Keratinocyte (primary cell): Measurements from ENCODE around the gene KCTD13. TPM values are rescaled to one million over a fixed set of nuclear protein-coding genes. Genes with fewer than 3 reads are reported as not detected.
"Not testable (repeated sequence)": the region's sequence is repeated elsewhere in the genome, so short reads cannot be mapped to it uniquely, and the experiment has no call there.

ENCODE experiments used
- DNase-seq: peaks from one replicate; pipeline ENCODE4 v3.0.0-alpha.2; 2011; ENCODE audit warnings: low read depth, missing footprints, low spot score
- FAIRE-seq: peaks from 2 replicates; lab custom pipeline; 2011; peaks lifted over from hg19 to GRCh38; lab: Jason Lieb, UNC
- H2AFZ ChIP-seq: 2 replicates; pipeline ENCODE4 v1.6.0; 2012; ENCODE audit warnings: low read length, control low read depth, inconsistent platforms; ENCODE audit not compliant: control insufficient read depth
- H3K27ac ChIP-seq: 2 replicates; pipeline ENCODE4 v1.5.1; 2011; ENCODE audit warnings: low read length; ENCODE audit not compliant: control insufficient read depth, insufficient read depth
- H3K27me3 ChIP-seq: 3 replicates; pipeline ENCODE4 v1.6.0; 2011; ENCODE audit warnings: low read length; ENCODE audit not compliant: control insufficient read depth, insufficient read depth; ENCODE audit errors: extremely low read depth
- H3K36me3 ChIP-seq, 2 experiments: 2 replicates in 1 of 2; 3 replicates in 1 of 2; pipeline ENCODE4 v1.5.1; 2011; ENCODE audit warnings: low read length in 2 of 2, mild to moderate bottlenecking in 1 of 2; ENCODE audit not compliant: control insufficient read depth in 2 of 2, insufficient read depth in 2 of 2; ENCODE audit errors: extremely low read depth in 1 of 2
- H3K4me1 ChIP-seq: 3 replicates; pipeline ENCODE4 v1.5.1; 2011; ENCODE audit warnings: low read length; ENCODE audit not compliant: control insufficient read depth, insufficient read depth; ENCODE audit errors: extremely low read depth
- H3K4me2 ChIP-seq: 3 replicates; pipeline ENCODE4 v1.6.0; 2011; ENCODE audit warnings: low read depth, low read length; ENCODE audit not compliant: control insufficient read depth, insufficient read depth; ENCODE audit errors: extremely low read depth
- H3K4me3 ChIP-seq, 3 experiments: fragments of 200-600 bp in 1 of 3; sonication (generic) in 1 of 3; 2 replicates in 2 of 3; 3 replicates in 1 of 3; pipeline ENCODE4 v1.5.1; 2011 to 2016; ENCODE audit warnings: low read length in 3 of 3, mild to moderate bottlenecking in 3 of 3, control low read depth in 2 of 3, inconsistent platforms in 1 of 3, low read depth in 1 of 3, mixed read lengths in 1 of 3, mixed run types in 1 of 3, moderate library complexity in 1 of 3; ENCODE audit not compliant: control insufficient read depth in 2 of 3, insufficient read depth in 2 of 3; ENCODE audit errors: extremely low read depth in 1 of 3
- H3K79me2 ChIP-seq: 2 replicates; pipeline ENCODE4 v1.6.0; 2012; ENCODE audit warnings: low read length; ENCODE audit not compliant: control insufficient read depth, insufficient read depth
- H3K9ac ChIP-seq: 3 replicates; pipeline ENCODE4 v1.6.0; 2011; ENCODE audit warnings: low read length; ENCODE audit not compliant: control insufficient read depth, insufficient read depth; ENCODE audit errors: extremely low read depth
- H3K9me1 ChIP-seq: 3 replicates; pipeline ENCODE4 v1.6.0; 2011; ENCODE audit warnings: low read length; ENCODE audit not compliant: control insufficient read depth, insufficient read depth; ENCODE audit errors: extremely low read depth
- H3K9me3 ChIP-seq: 2 replicates; pipeline ENCODE4 v1.5.1; 2012; ENCODE audit warnings: low read depth, low read length; ENCODE audit not compliant: control insufficient read depth
- H4K20me1 ChIP-seq: 3 replicates; pipeline ENCODE4 v1.6.0; 2011; ENCODE audit warnings: low read length; ENCODE audit not compliant: control insufficient read depth, insufficient read depth; ENCODE audit errors: extremely low read depth
- EZH2 ChIP-seq: IDR thresholded peaks from one replicate; pipeline ENCODE4 v1.6.1; 2012; ENCODE audit warnings: inconsistent platforms, mild to moderate bottlenecking, low read length, moderate library complexity
- dilution Hi-C: fragments of 300-500 bp; cut with MboI; formaldehyde crosslinking; loops from one replicate; pipeline ENCODE4 v1.7.0; 2020; ENCODE audit warnings: low sequenced_read_pairs; ENCODE audit not compliant: extremely low pct_ligation_motif_present
- polyA plus RNA-seq, 5 experiments: library from polyadenylated mRNA; depleted of rRNA in 3 of 5; stranded (reverse) in 3 of 5; stranded (forward) in 1 of 5; unstranded in 1 of 5; fragments of >200 nt; gene quantifications; 1 replicate in 1 of 5; 2 replicates in 3 of 5; 3 replicates in 1 of 5; pipeline versions ENCODE4 v1.2.1 to v1.2.3, GENCODE V29; 2011 to 2012; ENCODE audit warnings: missing spikeins in 2 of 5, low read depth in 1 of 5, low replicate concordance in 1 of 5
- TF ChIP-seq, protein P1 (sequence below), 3 experiments: IDR thresholded peaks in 1 of 3; conservative IDR thresholded peaks in 1 of 3; optimal IDR thresholded peaks in 1 of 3; 2 replicates in 2 of 3; 3 replicates in 1 of 3; pipeline versions ENCODE3 to v1.5.1; 2011; ENCODE audit warnings: low read length in 3 of 3, mild to moderate bottlenecking in 3 of 3, moderate library complexity in 2 of 3, control low read depth in 1 of 3, inconsistent platforms in 1 of 3; ENCODE audit not compliant: insufficient read depth in 2 of 3; ENCODE audit errors: extremely low read depth in 1 of 3

KCTD13 gene
- polyA plus RNA-seq, 1 donor (not counting 4 experiments of a cell fraction or from before 2014, with no cell fraction given), result 9.2 TPM

- Histone ChIP-seq H3K79me2 (no peaks in the 10 kb centered on the region), H3K4me2 (no peak overlapping the region), H2AFZ (no peak overlapping the region), H3K9me3 (no peaks in the 10 kb centered on the region), H3K36me3 (no peaks in the 10 kb centered on the region), H3K4me3 (no peak overlapping the region), H3K4me1 (no peaks in the 10 kb centered on the region), H3K9me1 (no peaks in the 10 kb centered on the region), H3K27ac (no peak overlapping the region), H4K20me1 (no peaks in the 10 kb centered on the region), H3K27me3 (peaks cover 3% of the 10 kb centered on the region), H3K9ac (no peak overlapping the region)
- TF ChIP-seq, protein P1, sequence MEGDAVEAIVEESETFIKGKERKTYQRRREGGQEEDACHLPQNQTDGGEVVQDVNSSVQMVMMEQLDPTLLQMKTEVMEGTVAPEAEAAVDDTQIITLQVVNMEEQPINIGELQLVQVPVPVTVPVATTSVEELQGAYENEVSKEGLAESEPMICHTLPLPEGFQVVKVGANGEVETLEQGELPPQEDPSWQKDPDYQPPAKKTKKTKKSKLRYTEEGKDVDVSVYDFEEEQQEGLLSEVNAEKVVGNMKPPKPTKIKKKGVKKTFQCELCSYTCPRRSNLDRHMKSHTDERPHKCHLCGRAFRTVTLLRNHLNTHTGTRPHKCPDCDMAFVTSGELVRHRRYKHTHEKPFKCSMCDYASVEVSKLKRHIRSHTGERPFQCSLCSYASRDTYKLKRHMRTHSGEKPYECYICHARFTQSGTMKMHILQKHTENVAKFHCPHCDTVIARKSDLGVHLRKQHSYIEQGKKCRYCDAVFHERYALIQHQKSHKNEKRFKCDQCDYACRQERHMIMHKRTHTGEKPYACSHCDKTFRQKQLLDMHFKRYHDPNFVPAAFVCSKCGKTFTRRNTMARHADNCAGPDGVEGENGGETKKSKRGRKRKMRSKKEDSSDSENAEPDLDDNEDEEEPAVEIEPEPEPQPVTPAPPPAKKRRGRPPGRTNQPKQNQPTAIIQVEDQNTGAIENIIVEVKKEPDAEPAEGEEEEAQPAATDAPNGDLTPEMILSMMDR (optimal IDR thresholded peaks at IDR 0.05 in 1 of 3, IDR thresholded peaks at IDR 0.05 in 1 of 3, conservative IDR thresholded peaks at IDR 0.05 in 1 of 3; ENCODE audit: extremely low read depth in 1 of 3, insufficient read depth in 2 of 3, low read length in 3 of 3), result no peak
- TF ChIP-seq EZH2, result no peak
- FAIRE-seq (no peak), DNase-seq (no peak)
- dilution Hi-C loops, result no loop called here
Measured at GRCh38 chr16:29891525-29892457, 34.2 kb downstream of the KCTD13 start.

- dilution Hi-C loops, FAIRE-seq: not testable (repeated sequence)
Measured at GRCh38 chr16:29889372-29889771, 36.7 kb downstream of the KCTD13 start.

More at GRCh38 chr16:29889372-29889771, 36.7 kb downstream of the KCTD13 start:
- not testable (repeated sequence) for H3K9ac ChIP-seq, H3K4me2 ChIP-seq, DNase-seq, H3K27ac ChIP-seq, H3K27me3 ChIP-seq, H3K4me3 ChIP-seq, H2AFZ ChIP-seq, H4K20me1 ChIP-seq, H3K4me1 ChIP-seq, H3K79me2 ChIP-seq, H3K9me1 ChIP-seq, H3K36me3 ChIP-seq, H3K9me3 ChIP-seq
